DOHH2 (cell line): Measurements from ENCODE around the gene MTA2.
"Not testable (repeated sequence)": the region's sequence is repeated elsewhere in the genome, so short reads cannot be mapped to it uniquely, and the experiment has no call there.

Experiments used
- H3F3A ChIP-seq: fragments of 200-600 bp; sonication (generic), shearing (Covaris generic); 2 replicates; pipeline ENCODE4 v1.6.0; 2016; ENCODE audit warnings: antibody characterized with exemption, mild to moderate bottlenecking; ENCODE audit not compliant: control insufficient read depth, insufficient read depth
- H3K27ac ChIP-seq: fragments of 200-600 bp; sonication (generic); 2 replicates; pipeline ENCODE4 v1.5.1; 2014; ENCODE audit warnings: low read depth, mild to moderate bottlenecking, low read length, moderate library complexity
- H3K27me3 ChIP-seq: fragments of 200-600 bp; sonication (generic); 2 replicates; pipeline ENCODE4 v1.6.1; 2014; ENCODE audit warnings: mild to moderate bottlenecking, low read length, mixed read lengths; ENCODE audit not compliant: control insufficient read depth
- H3K36me3 ChIP-seq: fragments of 200-600 bp; sonication (generic); 2 replicates; pipeline ENCODE4 v1.6.1; 2014; ENCODE audit warnings: mild to moderate bottlenecking, low read length, moderate library complexity, mixed read lengths; ENCODE audit not compliant: control insufficient read depth
- H3K4me1 ChIP-seq: fragments of 200-600 bp; sonication (generic); 2 replicates; pipeline ENCODE4 v1.6.1; 2014; ENCODE audit warnings: mild to moderate bottlenecking, low read length, mixed read lengths; ENCODE audit not compliant: control insufficient read depth
- H3K4me2 ChIP-seq: fragments of 200-600 bp; sonication (generic); 2 replicates; pipeline ENCODE4 v1.6.0; 2014; ENCODE audit warnings: mild to moderate bottlenecking, low read length, moderate library complexity
- H3K4me3 ChIP-seq: fragments of 200-600 bp; sonication (generic); 2 replicates; pipeline ENCODE4 v1.5.1; 2014; ENCODE audit warnings: mild to moderate bottlenecking, low read length, mixed read lengths
- H3K79me2 ChIP-seq: fragments of 200-600 bp; sonication (generic); 2 replicates; pipeline ENCODE4 v1.6.1; 2014; ENCODE audit warnings: mild to moderate bottlenecking, low read length, mixed read lengths; ENCODE audit not compliant: control insufficient read depth
- H3K9me2 ChIP-seq: fragments of 200-600 bp; sonication (generic); replicated peaks from 2 replicates; pipeline ENCODE4 v1.6.1; 2014; ENCODE audit warnings: mild to moderate bottlenecking, low read length, mixed read lengths; ENCODE audit not compliant: control insufficient read depth
- H3K9me3 ChIP-seq: fragments of 200-600 bp; sonication (generic); 2 replicates; pipeline ENCODE4 v1.6.1; 2014; ENCODE audit warnings: antibody characterized with exemption, low read length, mixed read lengths; ENCODE audit not compliant: control insufficient read depth, insufficient read depth
- H4K20me1 ChIP-seq: fragments of 200-600 bp; sonication (generic); 2 replicates; pipeline ENCODE4 v1.6.0; 2014; ENCODE audit warnings: low read depth, mild to moderate bottlenecking, antibody characterized with exemption, low read length, moderate library complexity; ENCODE audit not compliant: control insufficient read depth, insufficient read depth
- EZH2phosphoT487 ChIP-seq: fragments of 200-600 bp; sonication (generic); IDR thresholded peaks from 2 replicates; pipeline ENCODE4 v1.6.1; 2017; ENCODE audit warnings: borderline replicate concordance, mild to moderate bottlenecking, antibody characterized with exemption, low read length, moderate library complexity, mixed read lengths
- TF ChIP-seq, protein P1 (sequence below): fragments of 200-600 bp; sonication (generic); IDR thresholded peaks from one replicate; pipeline ENCODE4 v1.5.1; 2014; ENCODE audit warnings: antibody characterized with exemption, mild to moderate bottlenecking, low read depth, low read length; ENCODE audit not compliant: poor library complexity, severe bottlenecking

MTA2 gene

DNA sequence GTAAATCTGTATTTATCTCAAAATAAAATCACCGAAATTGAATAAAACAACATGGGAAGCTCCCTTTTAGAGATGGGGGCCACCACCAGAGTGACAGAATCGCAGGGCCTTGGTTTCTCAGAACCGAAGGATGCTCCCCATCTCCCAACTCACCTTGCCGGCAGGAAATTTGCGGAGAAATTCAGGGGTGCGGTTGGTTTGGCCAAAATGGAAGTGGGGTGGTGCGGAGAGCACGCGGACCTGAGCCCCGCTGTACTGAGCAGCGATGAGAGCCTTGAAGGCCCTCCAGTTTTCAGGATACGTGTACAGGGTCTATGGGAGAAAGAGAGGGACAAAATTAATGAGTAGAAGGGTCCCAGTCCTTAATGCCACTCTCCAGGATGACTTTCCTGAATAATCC, 29.2 kb downstream of the MTA2 start:
- peak overlapping the region; percentile 68 for H3K27ac ChIP-seq
- H3K36me3 ChIP-seq, result peaks cover 92% of the 10 kb centered on the region
- peaks cover 4% of the 10 kb centered on the region; the same call in 1 of the 2 replicates for H4K20me1 ChIP-seq
- no peaks in the 10 kb centered on the region for H3K27me3 ChIP-seq
- H3K9me2 ChIP-seq, result no peaks in the 10 kb centered on the region
- no peaks in the 10 kb centered on the region for H3K9me3 ChIP-seq
- TF ChIP-seq EZH2phosphoT487, result no peak
- TF ChIP-seq, protein P1, sequence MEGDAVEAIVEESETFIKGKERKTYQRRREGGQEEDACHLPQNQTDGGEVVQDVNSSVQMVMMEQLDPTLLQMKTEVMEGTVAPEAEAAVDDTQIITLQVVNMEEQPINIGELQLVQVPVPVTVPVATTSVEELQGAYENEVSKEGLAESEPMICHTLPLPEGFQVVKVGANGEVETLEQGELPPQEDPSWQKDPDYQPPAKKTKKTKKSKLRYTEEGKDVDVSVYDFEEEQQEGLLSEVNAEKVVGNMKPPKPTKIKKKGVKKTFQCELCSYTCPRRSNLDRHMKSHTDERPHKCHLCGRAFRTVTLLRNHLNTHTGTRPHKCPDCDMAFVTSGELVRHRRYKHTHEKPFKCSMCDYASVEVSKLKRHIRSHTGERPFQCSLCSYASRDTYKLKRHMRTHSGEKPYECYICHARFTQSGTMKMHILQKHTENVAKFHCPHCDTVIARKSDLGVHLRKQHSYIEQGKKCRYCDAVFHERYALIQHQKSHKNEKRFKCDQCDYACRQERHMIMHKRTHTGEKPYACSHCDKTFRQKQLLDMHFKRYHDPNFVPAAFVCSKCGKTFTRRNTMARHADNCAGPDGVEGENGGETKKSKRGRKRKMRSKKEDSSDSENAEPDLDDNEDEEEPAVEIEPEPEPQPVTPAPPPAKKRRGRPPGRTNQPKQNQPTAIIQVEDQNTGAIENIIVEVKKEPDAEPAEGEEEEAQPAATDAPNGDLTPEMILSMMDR, result no peak
- peaks cover 8% of the 10 kb centered on the region for H3F3A ChIP-seq
- H3K4me2 ChIP-seq, result peak overlapping the region; percentile 74
- H3K79me2 ChIP-seq, result peaks cover 78% of the 10 kb centered on the region
- peaks cover 48% of the 10 kb centered on the region for H3K4me1 ChIP-seq
- H3K4me3 ChIP-seq, result peak overlapping the region; percentile 93

DNA sequence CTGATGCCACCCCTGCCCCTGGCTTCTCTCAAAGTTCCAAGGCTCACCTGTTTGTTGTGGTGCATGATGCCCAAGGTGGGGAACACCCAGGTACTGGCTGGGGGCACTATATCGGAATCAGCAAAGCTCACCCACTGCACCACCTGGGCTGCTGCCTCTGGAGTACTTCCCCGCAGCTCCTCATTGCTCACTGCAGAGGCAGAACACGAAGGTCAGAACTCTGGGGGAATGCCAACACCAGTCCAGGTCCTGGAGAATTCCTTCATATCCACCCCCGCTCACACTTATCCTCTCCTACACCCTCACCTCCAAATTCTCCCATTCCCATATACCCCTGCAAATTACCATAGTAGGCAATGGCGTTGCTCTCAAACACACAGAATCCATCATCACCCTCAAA, 30.2 kb downstream of the MTA2 start:
- Histone ChIP-seq H3K79me2 (peaks cover 87% of the 10 kb centered on the region), H3K4me2 (peak overlapping the region; percentile 74), H3K4me1 (peaks cover 48% of the 10 kb centered on the region), H3K36me3 (peaks cover 92% of the 10 kb centered on the region), H3K4me3 (peak overlapping the region; percentile 93)
- H4K20me1 ChIP-seq, H3K27ac ChIP-seq, H3K9me3 ChIP-seq, H3K27me3 ChIP-seq, H3K9me2 ChIP-seq, H3F3A ChIP-seq: not testable (repeated sequence)

DNA sequence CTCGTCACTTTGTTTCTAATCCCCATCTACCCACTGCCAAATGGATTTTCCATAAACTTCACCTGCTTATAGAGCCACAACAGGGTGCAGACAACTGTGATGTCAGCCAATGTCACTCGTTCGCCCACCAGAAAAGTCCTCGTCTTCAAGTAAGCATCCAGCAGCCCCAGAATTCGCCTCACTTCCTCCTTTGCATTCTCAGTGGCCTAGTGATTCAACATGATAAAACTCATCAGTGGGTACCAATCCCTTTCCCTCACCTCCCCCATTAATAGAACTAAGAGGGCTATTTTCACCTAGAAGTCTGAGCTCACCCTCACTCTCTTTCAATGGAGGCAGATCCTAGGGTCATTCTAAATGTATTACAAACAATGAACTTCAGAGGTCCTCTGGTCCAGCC, 30.8 kb downstream of the MTA2 start:
- not testable (repeated sequence) for H3K27me3 ChIP-seq, H3K27ac ChIP-seq, H3K9me3 ChIP-seq, H4K20me1 ChIP-seq, H3K9me2 ChIP-seq
- Histone ChIP-seq H3F3A (peaks cover 10% of the 10 kb centered on the region), H3K36me3 (peaks cover 92% of the 10 kb centered on the region), H3K4me2 (peak overlapping the region; percentile 74), H3K4me3 (peak overlapping the region; percentile 93; the same call in 1 of the 2 replicates), H3K79me2 (peaks cover 89% of the 10 kb centered on the region), H3K4me1 (peaks cover 46% of the 10 kb centered on the region)

DNA sequence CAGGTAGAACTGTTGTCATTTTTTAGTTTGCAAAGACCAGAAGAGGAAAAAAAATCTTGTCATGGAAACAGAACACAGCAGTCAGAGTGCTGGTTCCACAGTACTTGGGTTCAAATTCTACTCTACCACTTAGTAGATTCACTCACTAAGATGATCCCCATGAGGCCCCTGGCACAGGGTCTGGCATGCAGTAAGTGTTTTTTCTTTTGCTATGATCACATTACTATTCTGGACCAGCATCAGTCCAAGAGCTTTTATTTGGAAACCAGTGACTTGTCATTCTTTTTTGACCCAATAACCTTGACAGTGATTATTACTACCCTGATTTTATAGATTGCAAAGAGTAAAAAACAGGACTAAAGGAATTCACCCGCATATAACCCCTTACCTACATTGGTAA, 32.1 kb downstream of the MTA2 start:
- peaks cover 9% of the 10 kb centered on the region for H3F3A ChIP-seq

More for the DNA sequence above, 32.1 kb downstream of the MTA2 start:
- Histone ChIP-seq H3K27ac (no peak overlapping the region), H3K79me2 (peaks cover 81% of the 10 kb centered on the region), H3K36me3 (peaks cover 91% of the 10 kb centered on the region), H4K20me1 (peaks cover 4% of the 10 kb centered on the region; the same call in 1 of the 2 replicates), H3K9me2 (no peaks in the 10 kb centered on the region), H3K4me2 (no peak overlapping the region), H3K4me3 (no peak overlapping the region), H3K27me3 (no peaks in the 10 kb centered on the region), H3K4me1 (peaks cover 34% of the 10 kb centered on the region), H3K9me3 (no peaks in the 10 kb centered on the region)
- TF ChIP-seq, protein P1, result no peak
- no peak for TF ChIP-seq EZH2phosphoT487
